ENCODE results near the gene DDC.
"Not testable (repeated sequence)": the region's sequence is repeated elsewhere in the genome, so short reads cannot be mapped to it uniquely, and the experiment has no call there.

Gene DDC

DNA sequence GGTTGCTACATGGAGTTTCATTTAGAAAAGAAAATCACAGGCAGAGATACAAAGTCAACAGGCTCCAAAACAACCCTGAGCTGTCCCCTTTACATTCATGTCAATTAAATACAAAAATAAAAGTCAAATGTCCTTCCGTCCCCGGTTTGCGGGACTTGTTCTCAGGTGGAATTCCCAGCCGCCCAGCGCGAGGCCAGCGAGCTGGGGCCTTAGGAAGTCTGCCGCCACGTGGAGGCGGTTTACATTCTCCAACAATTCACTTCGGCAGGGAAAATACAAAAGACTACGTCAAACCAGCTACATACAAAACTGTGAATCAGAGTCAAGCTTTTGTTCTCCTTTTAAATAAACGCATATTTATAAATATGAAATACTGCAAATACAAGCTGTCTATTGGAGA lies 25.3 kb upstream of the DDC start:
- in situ Hi-C loops (cut with HindIII; ENCODE audit: low sequenced_read_pairs) = no loop called here

DNA sequence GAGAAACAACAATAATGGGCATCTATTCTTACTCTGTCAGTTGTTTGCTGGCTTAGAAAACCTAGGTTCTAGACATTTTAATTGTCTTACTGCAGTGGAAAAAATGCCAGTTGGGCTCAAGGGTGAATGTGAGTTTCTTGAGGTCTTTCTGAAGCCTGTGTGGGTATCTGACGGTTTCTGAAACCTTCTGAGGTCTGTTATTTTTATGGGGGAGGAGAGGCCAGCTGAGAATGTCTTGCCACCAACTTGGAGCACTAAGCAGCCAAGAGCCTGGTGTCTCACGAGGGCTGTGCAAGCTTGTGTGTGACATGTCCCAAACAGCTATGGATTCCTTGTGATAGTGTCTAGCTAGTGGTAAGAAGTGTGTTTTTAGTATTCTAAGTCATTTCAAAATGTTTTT lies 24.2 kb upstream of the DDC start:
- in situ Hi-C loops (cut with HindIII; ENCODE audit: low sequenced_read_pairs) = no loop called here

DNA sequence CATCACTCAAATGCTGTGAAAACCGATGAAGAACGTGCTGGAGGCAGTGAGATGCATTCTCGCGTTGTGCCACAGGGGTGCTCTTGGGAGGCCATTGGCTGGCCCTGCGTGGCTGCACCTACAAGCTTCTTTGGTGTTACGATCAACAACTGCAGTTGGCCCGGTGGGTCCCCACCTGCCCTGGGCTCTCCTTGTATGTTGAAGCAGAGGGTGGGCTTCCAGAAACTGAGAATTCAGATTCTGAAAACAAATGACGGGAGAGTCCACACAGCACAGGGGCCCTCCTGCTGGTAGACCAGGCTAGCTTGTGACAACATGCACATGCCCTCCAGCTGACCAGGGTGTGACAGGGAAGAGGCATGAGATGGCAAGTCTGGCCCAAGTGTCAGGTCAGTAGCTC lies 23.7 kb upstream of the DDC start:
- in situ Hi-C loops (cut with HindIII; ENCODE audit: low sequenced_read_pairs) = no loop called here

DNA sequence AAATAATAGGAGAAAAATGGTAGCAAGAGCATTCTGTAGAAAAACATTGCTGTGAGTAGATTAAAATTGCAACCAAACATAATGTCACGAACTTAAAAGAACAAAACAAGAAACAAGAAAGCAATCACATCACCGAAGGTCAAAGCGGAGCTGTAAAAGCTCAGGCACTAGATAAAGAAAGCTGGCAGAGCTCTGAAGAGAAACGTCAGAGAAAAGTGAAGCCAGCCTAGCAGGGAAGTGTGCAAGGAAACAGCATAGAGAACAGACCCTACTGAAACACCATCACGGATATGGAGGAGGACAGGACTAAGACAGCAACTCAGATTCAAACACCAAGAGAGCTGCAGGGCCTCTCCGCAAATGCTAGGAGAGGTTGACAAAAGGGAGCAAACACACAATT lies 22.5 kb upstream of the DDC start:
- in situ Hi-C loops (cut with HindIII; ENCODE audit: low sequenced_read_pairs) = no loop called here

DNA sequence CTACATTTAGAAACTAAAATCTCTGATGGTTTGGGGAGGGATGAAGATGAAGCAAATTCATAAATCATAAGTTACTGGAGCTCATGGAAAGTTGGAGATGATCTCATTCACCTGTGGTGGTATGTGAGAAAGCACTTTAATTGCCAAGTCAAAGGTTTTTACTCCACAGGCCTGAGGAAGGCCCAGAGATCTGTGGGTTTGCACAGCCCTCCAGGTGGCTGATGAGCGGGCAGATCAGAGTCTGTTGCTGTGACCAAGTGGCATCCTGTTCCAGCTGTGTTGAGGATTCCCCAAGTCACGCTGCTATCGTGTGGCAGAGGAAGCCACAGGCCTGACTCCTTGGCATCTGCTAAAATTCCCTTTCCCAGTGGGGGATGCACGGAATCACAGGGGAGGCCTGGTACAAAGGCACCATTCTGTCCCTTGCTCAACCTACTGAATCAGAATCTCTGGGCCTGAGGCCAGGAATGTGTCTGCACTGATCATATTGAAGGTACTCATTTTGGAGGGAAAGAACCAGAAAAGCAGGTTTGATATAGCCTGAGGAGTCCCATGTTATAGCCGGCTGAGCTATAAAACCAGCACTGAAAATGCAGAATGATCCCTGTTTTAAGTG lies 19.7 kb upstream of the DDC start:
- in situ Hi-C loops (cut with HindIII; ENCODE audit: low sequenced_read_pairs) = no loop called here

DNA sequence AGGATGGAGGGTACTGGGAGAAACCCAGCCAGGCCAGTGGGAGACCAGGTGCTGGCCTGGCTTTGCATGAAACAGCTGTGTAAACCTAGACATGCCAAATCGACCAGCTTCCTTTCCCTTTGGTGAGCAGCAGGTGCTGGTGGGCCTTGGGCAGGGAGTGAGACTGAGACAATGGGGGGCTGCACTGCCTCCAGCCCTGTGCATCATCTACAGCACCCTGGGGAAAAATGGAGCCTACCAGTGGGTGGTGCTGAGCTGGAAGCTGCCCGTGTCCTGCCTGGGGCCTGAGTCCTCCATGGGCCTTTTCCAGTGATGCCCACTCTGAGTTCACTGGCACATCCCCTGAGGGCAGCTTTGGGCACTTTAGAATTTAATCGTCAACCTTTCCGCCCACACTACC lies 19.2 kb upstream of the DDC start:
- in situ Hi-C loops (cut with HindIII; ENCODE audit: low sequenced_read_pairs) = no loop called here

DNA sequence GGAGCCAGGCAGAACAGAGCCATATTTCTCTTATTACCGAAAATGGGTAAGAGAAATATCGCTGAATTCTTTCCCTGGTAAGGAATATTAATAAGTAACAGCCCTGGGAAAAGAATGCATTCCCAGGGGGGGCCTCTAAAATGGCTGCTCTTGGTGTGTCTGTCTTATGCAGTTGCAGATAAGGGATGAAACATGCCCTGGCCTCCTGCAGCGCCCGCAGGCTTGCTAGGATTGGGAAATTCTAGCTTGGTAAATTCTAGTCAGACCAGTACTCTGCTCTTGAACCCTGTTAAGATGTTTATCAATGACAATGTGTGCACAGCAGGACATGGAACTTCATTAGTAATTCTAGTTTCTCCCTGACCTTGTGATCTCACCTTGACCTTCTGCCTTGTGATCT lies 18.1 kb upstream of the DDC start:
- in situ Hi-C loops (cut with HindIII; ENCODE audit: low sequenced_read_pairs) = not testable (repeated sequence)

DNA sequence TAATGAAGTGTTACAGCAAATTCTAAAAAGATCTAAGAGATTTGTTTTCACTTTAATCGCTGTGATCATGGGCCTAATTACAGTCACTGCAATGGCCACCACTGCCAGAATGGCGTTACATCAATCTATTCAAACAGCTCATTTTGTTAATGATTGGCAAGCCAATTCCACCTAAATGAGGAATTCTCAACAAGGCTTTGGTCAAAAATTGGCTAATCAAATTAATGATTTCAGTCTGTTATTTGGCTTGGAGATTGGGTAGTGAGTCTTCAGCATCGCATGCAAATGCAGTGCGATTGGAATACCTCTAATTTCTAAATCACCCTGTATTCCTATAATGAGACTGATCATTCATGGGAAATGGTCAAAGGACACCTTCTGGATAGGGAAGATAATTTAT lies 17.1 kb upstream of the DDC start:
- in situ Hi-C loops (cut with HindIII; ENCODE audit: low sequenced_read_pairs) = not testable (repeated sequence)

DNA sequence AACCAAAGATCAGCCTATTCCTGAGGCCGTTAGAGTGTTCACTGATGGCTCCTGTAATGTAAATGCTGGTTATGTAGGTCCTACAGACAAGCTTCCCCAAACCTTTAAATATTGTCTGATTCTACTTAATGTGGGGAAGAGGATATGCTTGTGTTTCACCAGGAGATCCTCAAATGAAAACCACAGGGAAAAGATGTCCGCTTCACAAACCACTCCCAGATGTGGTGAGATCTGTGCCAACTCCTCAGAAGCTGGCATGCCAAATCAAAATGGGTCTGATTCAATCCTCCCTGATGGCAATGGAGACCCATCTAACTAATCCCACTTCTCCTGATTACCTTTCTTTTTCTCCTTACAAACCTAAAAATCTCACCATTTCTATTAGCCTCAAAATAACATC lies 15.5 kb upstream of the DDC start:
- in situ Hi-C loops (cut with HindIII; ENCODE audit: low sequenced_read_pairs) = not testable (repeated sequence)

DNA sequence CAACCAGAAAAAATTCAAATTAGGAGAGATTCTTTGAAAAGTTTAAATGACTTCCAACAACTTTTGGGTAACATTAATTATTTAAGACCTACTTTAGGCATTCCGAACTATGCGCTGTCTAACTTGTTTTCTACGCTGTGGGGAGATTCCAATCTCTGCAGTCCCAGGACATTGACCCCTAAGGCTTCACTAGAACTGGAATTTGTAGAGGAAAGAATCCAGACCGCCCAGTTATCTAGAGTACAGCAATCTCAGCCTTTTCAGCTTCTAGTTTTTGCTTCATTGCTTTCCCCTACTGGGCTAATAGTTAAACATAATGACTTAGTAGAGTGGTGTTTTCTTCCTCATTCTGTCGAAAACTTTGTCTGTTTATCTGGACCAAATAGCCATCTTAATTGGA lies 14.9 kb upstream of the DDC start:
- in situ Hi-C loops (cut with HindIII; ENCODE audit: low sequenced_read_pairs) = no loop called here

DNA sequence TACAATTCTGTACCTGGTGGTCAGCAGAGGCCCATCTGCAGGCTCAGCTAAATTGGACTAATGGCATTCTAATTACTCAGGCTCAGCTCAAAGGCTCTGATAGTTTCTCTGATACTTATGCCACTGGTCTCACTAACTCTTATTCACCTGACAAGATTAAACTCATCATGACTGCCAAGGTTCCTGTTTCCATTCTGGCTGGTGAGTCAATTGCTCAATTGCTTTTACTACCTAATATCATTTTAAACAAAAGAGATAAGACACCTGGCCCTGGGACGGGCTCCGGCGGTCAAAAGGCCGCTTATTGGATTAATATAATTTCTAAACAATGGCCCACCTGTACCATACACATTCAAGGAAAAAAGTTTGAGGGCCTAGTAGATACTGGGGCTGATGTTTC lies 12.9 kb upstream of the DDC start:
- in situ Hi-C loops (cut with HindIII; ENCODE audit: low sequenced_read_pairs) = not testable (repeated sequence)

DNA sequence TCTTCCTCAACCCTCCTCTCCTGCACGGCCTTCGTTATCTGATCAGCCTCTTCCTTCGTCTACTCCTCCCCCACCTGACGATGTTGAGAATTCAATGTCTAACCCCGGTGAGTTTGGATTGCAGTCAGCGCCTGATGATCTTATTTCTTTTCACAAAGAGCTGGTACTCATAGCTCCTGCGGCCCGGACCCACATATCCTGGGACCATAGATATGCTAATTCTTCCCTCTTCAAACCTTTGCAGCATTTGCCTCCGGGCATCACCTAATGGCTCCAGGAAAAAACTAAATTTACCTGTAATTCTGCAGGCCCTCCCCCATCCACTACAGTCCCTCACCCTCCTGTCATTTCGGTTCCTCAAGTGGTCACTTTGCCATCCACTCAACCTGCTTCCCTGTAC lies 12.4 kb upstream of the DDC start:
- in situ Hi-C loops (cut with HindIII; ENCODE audit: low sequenced_read_pairs) = no loop called here

DNA sequence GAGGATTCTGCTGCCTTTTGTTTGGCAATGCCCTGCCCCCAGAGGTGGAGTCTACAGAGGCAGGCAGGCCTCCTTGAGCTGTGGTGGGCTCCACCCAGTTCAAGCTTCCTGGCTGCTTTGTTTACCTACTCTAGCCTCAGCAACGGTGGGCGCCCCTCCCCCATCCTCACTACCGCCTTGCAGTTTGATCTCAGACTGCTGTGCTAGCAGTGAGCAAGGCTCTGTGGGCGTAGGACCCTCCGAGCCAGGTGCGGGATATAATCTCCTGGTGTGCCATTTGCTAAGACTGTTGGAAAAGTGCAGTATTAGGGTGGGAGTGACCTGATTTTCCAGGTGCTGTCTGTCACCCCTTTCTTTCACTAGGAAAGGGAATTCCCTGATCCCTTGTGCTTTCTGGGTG lies 11.2 kb upstream of the DDC start:
- in situ Hi-C loops (cut with HindIII; ENCODE audit: low sequenced_read_pairs) = not testable (repeated sequence)

DNA sequence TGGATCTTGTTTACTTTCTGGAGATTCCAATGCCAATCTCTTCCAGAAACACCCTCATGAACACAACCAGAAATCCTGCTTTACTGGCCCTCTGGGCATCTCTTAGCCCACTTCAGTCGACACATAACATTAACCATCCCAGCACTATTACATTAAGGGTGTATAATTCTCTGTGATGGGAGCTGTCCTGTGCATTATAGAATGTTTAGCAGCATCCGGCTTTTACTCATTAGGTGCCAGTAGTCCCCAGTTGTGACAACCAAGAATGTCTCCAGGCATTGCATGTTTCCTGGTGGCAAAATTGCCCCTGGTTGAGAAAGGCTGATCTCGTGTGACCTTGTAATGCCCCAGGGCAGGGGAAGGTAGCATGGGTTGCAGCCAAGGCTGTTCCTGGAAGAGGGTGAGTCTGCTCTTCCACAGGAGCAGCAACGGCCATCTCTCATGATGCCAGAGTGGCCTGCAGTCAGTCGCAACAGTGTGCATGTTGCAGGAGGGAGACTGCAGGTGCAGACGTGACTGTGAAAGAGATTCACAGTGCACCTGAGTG lies 2.6 kb upstream of the DDC start:
- in situ Hi-C loops (cut with HindIII; ENCODE audit: low sequenced_read_pairs) = no loop called here

DNA sequence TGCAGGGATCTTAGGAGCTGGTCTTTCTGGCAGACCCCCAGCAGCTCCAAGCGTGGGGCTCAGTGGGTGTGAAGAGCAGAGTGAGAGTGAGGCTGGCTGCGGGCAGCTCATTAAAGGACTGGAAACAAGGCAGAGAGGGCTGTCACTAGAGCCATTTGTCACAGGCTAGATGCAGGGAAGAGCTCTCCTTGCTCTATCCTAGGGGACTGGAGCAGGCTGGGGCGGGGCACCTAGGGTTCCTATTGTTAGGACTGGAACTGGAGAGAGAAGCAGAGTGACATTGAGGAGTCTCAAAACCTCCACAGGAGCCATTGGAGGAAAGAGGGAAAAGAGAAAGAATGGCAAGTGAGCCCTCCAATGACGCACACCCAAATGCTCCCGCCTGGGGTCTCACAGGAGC lies 772 bp upstream of the DDC start:
- in situ Hi-C loops (cut with HindIII; ENCODE audit: low sequenced_read_pairs) = no loop called here

DNA sequence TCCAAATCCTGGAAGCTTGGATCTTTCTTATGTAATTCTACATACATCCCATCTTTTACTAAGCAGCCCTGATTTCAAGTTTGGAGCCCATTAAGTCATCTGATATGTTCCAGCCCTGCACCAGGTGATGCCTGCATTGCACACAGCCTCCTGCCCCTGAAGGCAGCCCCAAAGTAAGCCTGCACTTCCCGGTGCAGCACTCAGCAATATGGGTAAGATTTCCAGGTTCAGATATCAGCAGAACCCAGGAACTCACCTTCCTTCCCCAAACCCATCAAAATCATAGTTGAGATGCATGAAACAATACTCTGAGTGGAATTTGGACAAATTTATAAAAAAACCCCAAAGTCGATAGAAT lies 333 bp upstream of the DDC start:
- in situ Hi-C loops (cut with HindIII; ENCODE audit: low sequenced_read_pairs) = no loop called here

DNA sequence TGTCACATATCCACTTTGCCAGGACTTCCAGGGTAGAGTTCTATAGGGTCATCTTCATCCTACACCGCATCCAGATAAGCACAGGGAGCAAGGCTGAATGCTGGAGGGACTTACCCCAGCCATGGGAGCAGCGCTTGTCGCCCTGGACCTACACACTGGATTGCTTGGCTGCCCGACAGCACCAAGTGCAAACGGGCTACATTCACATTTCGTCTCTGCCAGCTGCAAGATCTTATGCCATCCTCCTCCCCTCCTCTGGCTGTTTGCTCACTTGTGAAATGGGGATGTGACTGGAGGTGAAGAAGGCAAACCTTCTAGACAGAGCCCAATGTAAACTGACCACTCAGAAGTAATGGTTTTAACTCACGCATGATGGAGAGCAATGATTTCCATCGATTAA lies 1.0 kb downstream of the DDC start:
- in situ Hi-C loops (cut with HindIII; ENCODE audit: low sequenced_read_pairs) = no loop called here

DNA sequence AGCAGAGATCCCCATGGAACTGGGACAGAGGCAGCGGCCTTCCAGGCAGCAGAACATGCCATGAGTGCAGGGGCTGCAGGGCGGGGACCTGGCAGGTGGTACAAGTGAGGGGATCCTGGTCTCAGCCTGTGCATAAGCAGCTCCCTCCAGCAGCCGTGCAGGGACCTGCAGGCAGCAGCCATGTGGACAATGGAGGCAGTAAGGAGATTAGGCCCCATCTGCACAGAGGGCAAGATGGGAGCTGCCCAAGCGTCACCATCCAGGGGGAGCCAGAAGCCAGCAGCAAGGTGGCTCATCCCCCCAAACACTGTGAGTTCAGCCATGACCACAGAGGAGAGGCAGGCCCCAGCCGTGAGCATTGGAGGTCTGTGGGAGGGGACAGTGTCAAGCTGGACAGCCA lies 3.1 kb downstream of the DDC start:
- in situ Hi-C loops (cut with HindIII; ENCODE audit: low sequenced_read_pairs) = no loop called here

DNA sequence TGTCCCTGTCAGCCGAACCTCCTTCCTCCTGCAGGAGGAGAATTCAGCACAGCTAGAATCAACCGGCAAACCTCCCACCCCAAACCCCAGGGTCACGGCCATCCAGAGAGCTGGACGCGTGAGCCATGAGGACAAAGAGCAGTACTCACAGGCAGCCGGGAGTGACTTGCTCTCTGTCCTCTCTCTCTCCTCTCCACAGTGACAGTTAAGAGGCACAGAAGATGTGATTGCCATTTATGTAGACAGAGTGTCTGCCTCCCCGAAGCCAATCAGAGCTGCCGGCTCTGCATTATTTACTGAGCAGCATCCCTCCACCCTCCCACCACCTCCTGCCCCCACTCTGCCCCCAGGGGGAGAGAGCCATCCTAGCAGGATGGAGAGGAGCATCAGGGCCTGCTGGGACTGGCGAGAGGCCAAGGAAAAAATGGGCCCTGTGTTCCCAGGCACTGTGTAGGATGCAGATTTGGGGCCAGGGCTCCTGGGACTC lies 4.3 kb downstream of the DDC start:
- in situ Hi-C loops (cut with HindIII; ENCODE audit: low sequenced_read_pairs) = no loop called here

DNA sequence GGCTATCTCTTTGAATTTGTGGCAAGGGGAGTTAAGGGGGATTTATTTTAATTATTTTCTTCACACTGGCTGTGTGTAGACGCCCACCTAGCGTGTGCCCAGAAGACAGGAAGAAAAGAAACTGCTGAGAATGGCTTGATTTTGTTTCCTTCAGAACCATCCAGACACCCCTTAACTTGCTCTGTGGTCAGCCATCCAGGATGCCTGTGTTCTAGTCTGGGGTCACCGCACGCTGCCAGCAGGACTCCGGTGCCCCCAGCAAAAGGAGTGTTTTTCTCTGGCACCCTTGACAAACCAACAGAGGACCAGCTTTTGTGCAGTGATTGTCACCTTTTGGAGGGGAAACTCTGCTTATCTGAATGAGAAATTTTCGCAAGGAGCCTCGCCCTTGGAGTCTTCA lies 5.3 kb downstream of the DDC start:
- in situ Hi-C loops (cut with HindIII; ENCODE audit: low sequenced_read_pairs) = no loop called here

DNA sequence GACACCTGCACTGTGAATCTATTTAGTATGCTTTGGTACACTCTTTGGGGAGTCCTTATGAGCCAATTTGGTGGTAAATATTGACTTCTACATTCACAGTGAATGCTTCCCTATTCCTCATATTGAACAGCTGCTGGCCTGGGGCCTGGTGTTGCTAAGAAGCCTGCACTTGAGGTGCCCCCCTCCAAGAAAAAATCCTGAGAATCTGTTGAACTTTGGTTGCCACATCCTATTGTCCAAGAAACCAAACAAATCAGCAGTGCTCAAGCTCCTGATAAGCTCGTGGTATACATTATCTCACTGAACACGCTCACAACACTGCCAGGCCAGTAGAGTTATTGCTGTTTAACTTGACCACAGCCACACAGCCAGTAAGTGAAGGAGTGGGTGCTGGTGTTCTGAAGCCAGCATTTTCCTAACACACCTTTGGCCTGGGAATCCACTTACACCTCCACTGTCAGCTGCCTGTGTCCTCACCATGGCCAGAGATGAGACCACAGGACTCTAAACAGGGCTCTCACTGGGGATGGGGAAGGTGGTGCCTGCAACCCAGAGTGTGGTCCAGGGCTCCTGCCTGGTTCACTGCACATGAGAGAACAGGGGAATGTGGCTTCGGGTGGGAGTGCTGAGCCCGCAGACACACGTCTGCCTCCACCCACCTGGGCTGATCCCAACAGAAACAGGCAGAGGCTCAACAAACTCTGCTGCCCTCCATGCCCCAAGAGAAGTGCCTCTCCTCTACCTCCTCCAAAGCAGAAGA lies 6.7 kb downstream of the DDC start:
- in situ Hi-C loops (cut with HindIII; ENCODE audit: low sequenced_read_pairs) = no loop called here

DNA sequence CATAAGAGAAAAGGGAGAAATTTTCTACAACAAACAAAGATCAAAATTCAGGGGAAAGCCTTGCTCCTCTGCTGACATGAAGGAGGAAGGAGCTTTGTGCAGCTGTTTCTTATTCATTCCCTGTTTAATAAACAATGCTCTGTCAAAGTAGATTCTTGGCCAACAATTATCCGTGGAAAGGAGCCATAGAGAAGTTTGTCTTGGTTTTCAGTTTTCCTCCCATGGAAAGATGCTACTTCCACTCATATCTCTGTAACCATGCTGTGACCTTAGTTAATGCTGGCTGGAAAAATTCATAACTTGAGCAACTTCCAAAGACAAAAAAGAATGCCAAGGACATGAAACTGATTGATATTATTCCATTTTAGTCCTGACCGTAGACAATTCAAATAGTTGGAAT lies 8.1 kb downstream of the DDC start:
- in situ Hi-C loops (cut with HindIII; ENCODE audit: low sequenced_read_pairs) = no loop called here

Measured in endothelial cell of hepatic sinusoid (primary cell).